Activated CD8-positive, alpha-beta T cell treated with anti-CD3 and anti-CD28 coated beads, Interleukin-2, amount 10 ng/mL, durations not matched to agents 7 days and 5 days (primary cell): ENCODE data around the gene NKX6-1. TPM values are rescaled to one million over a fixed set of nuclear protein-coding genes. Genes with fewer than 3 reads are reported as not detected.

Experiments
- ATAC-seq: fragments of 150-1000 bp; cut with Tn5 transposase; one replicate; pipeline ENCODE4 v1.10.0; 2021; ENCODE audit warnings: moderate library complexity
- CTCF ChIA-PET: fragments of 350-600 bp; sonication (Branson Sonifier 250); formaldehyde crosslinking; loops from one replicate; lab custom pipeline; 2021; ENCODE audit warnings: antibody characterized with exemption; lab: Charles Lee
- POLR2A ChIA-PET: fragments of 350-600 bp; sonication (Branson Sonifier 250); formaldehyde crosslinking; loops from one replicate; lab custom pipeline; 2021; ENCODE audit warnings: antibody characterized with exemption; lab: Charles Lee
- DNase-seq: peaks from one replicate; pipeline ENCODE4 v3.0.0-alpha.2; 2020
- H3K27ac Mint-ChIP-seq: one replicate; pipeline ENCODE4 v1.8.0; 2021; ENCODE audit warnings: mild to moderate bottlenecking, mixed read lengths
- H3K27me3 Mint-ChIP-seq: one replicate; pipeline ENCODE4 v1.8.0; 2021; ENCODE audit warnings: low read depth, mixed read lengths
- H3K36me3 Mint-ChIP-seq: one replicate; pipeline ENCODE4 v1.8.0; 2021; ENCODE audit warnings: low read depth, mixed read lengths
- H3K4me1 Mint-ChIP-seq: one replicate; pipeline ENCODE4 v1.8.0; 2021; ENCODE audit warnings: low read depth, mixed read lengths
- H3K4me3 Mint-ChIP-seq: one replicate; pipeline ENCODE4 v1.8.0; 2021; ENCODE audit warnings: mild to moderate bottlenecking, mixed read lengths
- H3K9me3 Mint-ChIP-seq: one replicate; pipeline ENCODE4 v1.8.0; 2022; ENCODE audit warnings: mixed read lengths; ENCODE audit not compliant: insufficient read depth
- total RNA-seq, 2 experiments: library from RNA; stranded (reverse); gene quantifications; one replicate each; pipeline ENCODE4 v1.2.3, GENCODE V29; 2021

The NKX6-1 gene
- total RNA-seq, 2 experiments from 2014 or later: not detected

DNA sequence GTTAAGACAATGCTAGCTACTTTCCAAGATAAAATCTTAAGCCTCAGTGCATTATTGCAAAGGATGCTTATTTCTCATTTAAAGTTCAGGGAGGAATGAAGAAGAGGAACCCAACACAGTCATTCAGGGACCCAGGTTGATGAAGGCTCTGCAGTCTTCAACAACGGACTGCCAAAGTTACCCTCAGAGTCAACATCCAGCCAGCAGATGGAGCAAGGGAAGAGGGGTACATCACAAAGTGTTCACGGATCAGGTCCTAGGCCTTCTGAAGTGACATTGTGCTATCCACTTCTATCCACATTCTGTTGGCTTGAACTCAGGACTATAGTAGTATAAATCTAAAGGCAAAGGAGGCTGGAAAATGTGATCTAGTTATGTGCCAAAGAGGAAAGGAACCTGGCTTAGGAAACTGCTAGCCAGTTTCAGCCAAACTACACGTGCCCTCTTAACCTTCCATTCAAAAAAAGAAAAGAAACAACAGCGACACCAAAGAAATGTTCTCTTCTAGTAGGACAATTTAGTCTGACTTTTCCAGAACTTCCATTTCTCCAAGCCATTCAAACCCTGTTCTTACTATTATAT is 28.8 kb downstream of the NKX6-1 start:
- ChIA-PET POLR2A (no interaction called here), CTCF (no interaction called here)
- DNase-seq (peak; percentile 28), ATAC-seq (no peak)
- Mint-ChIP-seq H3K4me1 (no peaks in the 10 kb centered on the region), H3K27me3 (no peaks in the 10 kb centered on the region), H3K36me3 (no peaks in the 10 kb centered on the region), H3K27ac (no peak overlapping the region), H3K9me3 (no peaks in the 10 kb centered on the region), H3K4me3 (no peak overlapping the region)

DNA sequence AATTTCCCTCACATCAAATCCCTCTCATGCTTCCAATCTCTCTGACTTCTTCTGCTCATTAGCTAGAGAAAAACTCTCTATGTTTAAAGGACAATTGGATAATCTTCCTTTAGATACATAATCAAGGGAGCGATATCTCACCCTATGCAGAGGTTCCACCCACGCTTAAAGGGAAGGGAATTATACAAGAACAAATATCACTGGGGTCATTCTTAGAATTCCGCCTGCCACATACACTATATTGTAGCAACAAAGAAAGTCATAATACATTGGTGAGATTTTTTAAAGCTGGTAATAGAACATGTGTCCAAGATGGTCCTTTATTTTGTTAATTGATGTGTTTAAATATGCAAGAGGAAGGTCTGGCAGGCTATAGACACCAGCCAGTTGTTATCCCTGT is 31.5 kb downstream of the NKX6-1 start:
- H3K9me3 Mint-ChIP-seq: no peaks in the 10 kb centered on the region
- no peaks in the 10 kb centered on the region for H3K36me3 Mint-ChIP-seq
- no peaks in the 10 kb centered on the region for H3K4me1 Mint-ChIP-seq
- no peak overlapping the region for H3K27ac Mint-ChIP-seq
- ATAC-seq: no peak
- CTCF ChIA-PET: interaction anchor here (1.8 kb wide), 1 partner anchor 16 kb away, joined by 4 read pairs; no protein-coding TSS in a partner anchor
- DNase-seq: no peak
- POLR2A ChIA-PET: no interaction called here
- no peaks in the 10 kb centered on the region for H3K27me3 Mint-ChIP-seq
- H3K4me3 Mint-ChIP-seq: no peak overlapping the region

DNA sequence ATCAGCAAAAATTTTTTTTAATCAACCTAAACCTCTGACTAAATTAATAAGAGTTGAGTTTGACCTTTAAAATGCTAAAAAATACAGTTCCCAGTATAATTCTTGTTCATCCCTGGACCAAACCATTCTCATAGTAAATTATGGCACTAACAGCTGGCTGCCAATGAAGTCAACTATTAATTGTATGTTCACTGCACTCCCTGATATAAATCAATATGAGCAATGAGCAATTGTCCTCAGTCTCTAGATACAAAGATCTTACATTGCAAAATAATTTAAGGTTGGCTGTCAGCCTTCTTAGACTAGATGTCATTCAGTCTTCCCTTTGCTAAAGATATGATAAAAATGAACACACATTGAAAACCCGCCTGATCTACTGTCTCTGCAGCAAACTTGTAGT is 39.3 kb downstream of the NKX6-1 start:
- CTCF ChIA-PET: no interaction called here
- no peak overlapping the region for H3K4me3 Mint-ChIP-seq

DNA sequence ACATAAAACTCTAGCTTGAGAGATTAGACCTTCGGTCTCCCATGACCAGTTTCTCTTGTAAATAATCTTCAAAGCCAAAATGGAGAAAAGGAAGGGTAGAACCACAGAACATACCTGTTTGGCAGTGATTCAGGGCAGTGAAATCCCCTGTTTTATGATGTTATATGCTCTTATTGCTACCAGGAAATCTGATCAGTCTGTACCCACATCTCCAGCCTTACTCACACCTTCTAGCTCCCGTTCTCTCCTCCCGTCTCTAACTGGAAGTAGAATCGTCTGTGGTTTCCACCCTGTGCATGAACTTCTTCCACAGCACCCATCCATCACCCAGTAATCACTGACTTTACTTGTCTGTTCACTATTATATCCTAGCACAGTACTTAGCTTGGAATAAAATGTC is 42.9 kb downstream of the NKX6-1 start:
- H3K27me3 Mint-ChIP-seq: peaks cover 5% of the 10 kb centered on the region
- ATAC-seq: no peak
- ChIA-PET CTCF (no interaction called here), POLR2A (no interaction called here)
- no peaks in the 10 kb centered on the region for H3K36me3 Mint-ChIP-seq
- no peak overlapping the region for H3K4me3 Mint-ChIP-seq
- H3K9me3 Mint-ChIP-seq: no peaks in the 10 kb centered on the region
- H3K27ac Mint-ChIP-seq: no peak overlapping the region
- DNase-seq: no peak
- H3K4me1 Mint-ChIP-seq: no peaks in the 10 kb centered on the region

More for the DNA sequence above, 39.3 kb downstream of the NKX6-1 start:
- POLR2A ChIA-PET: no interaction called here
- H3K27ac Mint-ChIP-seq: no peak overlapping the region
- H3K27me3 Mint-ChIP-seq: peaks cover 6% of the 10 kb centered on the region
- H3K9me3 Mint-ChIP-seq: no peaks in the 10 kb centered on the region
- no peak for ATAC-seq
- no peaks in the 10 kb centered on the region for H3K4me1 Mint-ChIP-seq
- no peak for DNase-seq
- no peaks in the 10 kb centered on the region for H3K36me3 Mint-ChIP-seq

DNA sequence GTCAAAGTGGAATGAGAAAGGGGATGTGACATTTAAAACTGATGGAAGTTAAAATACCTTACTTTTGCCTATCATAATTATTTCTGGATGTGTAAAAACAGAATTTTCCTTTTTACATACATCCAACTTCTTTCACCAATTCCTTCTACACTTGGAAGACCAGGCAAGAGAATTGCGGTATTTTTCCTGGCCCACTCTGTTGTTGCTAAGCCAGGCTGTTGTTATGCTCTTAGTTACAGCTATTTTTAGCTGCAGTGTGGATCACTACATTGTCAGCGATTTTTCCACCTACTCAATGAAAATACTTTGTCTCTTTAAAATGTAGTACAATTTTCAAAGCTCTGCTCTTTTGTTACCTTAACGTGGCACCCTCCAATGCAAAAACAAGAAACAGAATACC is 43.4 kb downstream of the NKX6-1 start:
- peaks cover 2% of the 10 kb centered on the region for H3K27me3 Mint-ChIP-seq
- no peak for ATAC-seq
- no peak overlapping the region for H3K27ac Mint-ChIP-seq
- DNase-seq: no peak
- H3K9me3 Mint-ChIP-seq: no peaks in the 10 kb centered on the region
- CTCF ChIA-PET: no interaction called here
- H3K4me1 Mint-ChIP-seq: no peaks in the 10 kb centered on the region
- no peaks in the 10 kb centered on the region for H3K36me3 Mint-ChIP-seq
- H3K4me3 Mint-ChIP-seq: no peak overlapping the region
- POLR2A ChIA-PET: no interaction called here

DNA sequence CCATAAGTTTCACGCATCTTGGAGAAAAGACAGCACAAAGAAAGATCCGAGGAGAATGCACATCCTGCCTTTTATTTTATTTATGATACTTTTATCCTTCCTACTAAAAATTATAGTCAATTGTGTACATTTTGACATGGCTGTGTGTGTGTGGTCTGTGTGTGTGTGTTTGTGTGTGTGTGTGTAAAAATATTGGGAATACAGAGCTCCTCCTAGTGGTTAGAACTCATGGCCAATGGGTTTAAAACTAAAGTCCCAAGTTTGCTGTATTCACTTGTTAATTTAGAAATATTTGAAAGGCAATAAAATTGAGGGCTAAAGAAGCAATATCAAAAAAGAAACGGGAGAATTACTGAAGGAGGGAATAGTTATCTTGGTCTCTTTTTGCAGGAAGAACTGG is 47.5 kb downstream of the NKX6-1 start:
- ATAC-seq (no peak), DNase-seq (no peak)
- Mint-ChIP-seq H3K4me1 (no peaks in the 10 kb centered on the region), H3K9me3 (no peaks in the 10 kb centered on the region), H3K4me3 (no peak overlapping the region), H3K27me3 (peaks cover 2% of the 10 kb centered on the region), H3K36me3 (no peaks in the 10 kb centered on the region), H3K27ac (no peak overlapping the region)
- ChIA-PET POLR2A (no interaction called here), CTCF (interaction anchor here (0.8 to 1.5 kb wide), 5 partner anchors 10 to 807 kb away, joined by 3 to 5 read pairs (median 4); no protein-coding TSS in a partner anchor)

DNA sequence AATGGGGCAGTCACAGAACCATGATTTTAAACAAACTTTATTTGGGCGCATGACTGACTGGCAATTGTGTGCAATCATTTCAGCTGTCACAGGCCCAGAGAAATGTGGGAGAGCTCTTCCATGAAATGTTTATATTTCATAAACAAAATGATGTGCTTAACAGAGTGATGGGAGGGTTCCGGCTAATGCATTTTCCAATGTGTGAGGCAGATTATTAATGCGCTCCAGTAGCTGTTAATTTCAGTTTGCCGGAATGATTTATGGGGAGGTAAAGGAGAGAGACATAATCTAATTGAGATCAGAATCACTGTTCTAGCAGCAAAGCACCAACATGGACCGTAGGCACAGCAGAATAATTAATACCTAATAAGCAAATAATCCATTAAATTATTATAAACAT is 55.6 kb downstream of the NKX6-1 start:
- DNase-seq (no peak), ATAC-seq (no peak)
- Mint-ChIP-seq H3K4me3 (no peak overlapping the region), H3K36me3 (no peaks in the 10 kb centered on the region), H3K27ac (no peak overlapping the region), H3K4me1 (no peaks in the 10 kb centered on the region), H3K9me3 (no peaks in the 10 kb centered on the region), H3K27me3 (no peaks in the 10 kb centered on the region)
- ChIA-PET POLR2A (no interaction called here), CTCF (no interaction called here)

DNA sequence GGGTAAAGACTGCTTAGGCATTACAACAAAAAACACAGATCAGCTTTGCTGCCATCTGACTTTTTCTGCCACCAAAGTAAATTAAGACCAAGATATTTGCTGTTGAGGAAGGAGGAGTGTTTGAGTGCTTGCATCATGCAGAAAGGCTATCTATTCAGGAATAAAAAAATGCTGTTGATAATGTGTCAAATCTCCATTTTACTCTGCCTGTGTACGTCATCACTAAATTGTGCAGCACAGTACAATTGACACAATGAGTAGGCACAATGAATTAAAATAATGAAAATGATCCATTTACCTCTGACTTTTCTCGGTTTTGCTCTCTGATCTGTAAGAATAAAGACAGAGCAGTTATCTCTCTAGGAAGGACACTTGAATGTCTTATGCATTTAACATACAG is 56.3 kb downstream of the NKX6-1 start:
- H3K36me3 Mint-ChIP-seq: no peaks in the 10 kb centered on the region
- DNase-seq (no peak), ATAC-seq (no peak)
- H3K4me1 Mint-ChIP-seq: no peaks in the 10 kb centered on the region
- POLR2A ChIA-PET: no interaction called here
- CTCF ChIA-PET: no interaction called here
- no peaks in the 10 kb centered on the region for H3K27me3 Mint-ChIP-seq
- H3K9me3 Mint-ChIP-seq: no peaks in the 10 kb centered on the region
- H3K27ac Mint-ChIP-seq: no peak overlapping the region
- no peak overlapping the region for H3K4me3 Mint-ChIP-seq

Other genes starting within 250 kb of the NKX6-1 start
- not detected for gene CDS1, start 83.8 kb upstream of the NKX6-1 start, total RNA-seq